GM06990 (cell line): ENCODE measurements around the gene EXOSC6.
"Not testable (repeated sequence)": the region's sequence is repeated elsewhere in the genome, so short reads cannot be mapped to it uniquely, and the experiment has no call there.

Source experiments
- DNase-seq: peaks from one replicate; pipeline ENCODE4 v3.0.0-alpha.2; 2011; ENCODE audit not compliant: insufficient read length; ENCODE audit errors: extremely low read depth
- H3K27me3 ChIP-seq: replicated peaks from 2 replicates; pipeline ENCODE4 v1.6.0; 2011; ENCODE audit warnings: low read length; ENCODE audit not compliant: control insufficient read depth, insufficient read depth
- H3K36me3 ChIP-seq: 2 replicates; pipeline ENCODE4 v1.5.1; 2011; ENCODE audit warnings: low read length; ENCODE audit not compliant: control insufficient read depth, insufficient read depth
- H3K4me3 ChIP-seq: replicated peaks from 2 replicates; pipeline ENCODE4 v1.5.1; 2011; ENCODE audit warnings: low read depth, mild to moderate bottlenecking, control low read depth, low read length
- CTCF ChIP-seq: IDR thresholded peaks from 2 replicates; pipeline ENCODE4 v1.5.1; 2011; ENCODE audit warnings: low read length, control low read depth, mild to moderate bottlenecking, inconsistent platforms; ENCODE audit not compliant: insufficient read depth, poor library complexity, severe bottlenecking

Gene EXOSC6

GRCh38 chr16:70250748-70251628 lies 752 bp downstream of the EXOSC6 start:
- H3K27me3 ChIP-seq = no peaks in the 10 kb centered on the region
- peak; percentile 69 for DNase-seq
- H3K36me3 ChIP-seq = peaks cover 34% of the 10 kb centered on the region
- peak overlapping the region; percentile 74 for H3K4me3 ChIP-seq
- no peak for TF ChIP-seq CTCF

GRCh38 chr16:70249697-70250096 lies 2.0 kb downstream of the EXOSC6 start:
- not testable (repeated sequence) for DNase-seq, H3K27me3 ChIP-seq
- Histone ChIP-seq H3K4me3 (peak overlapping the region; percentile 61), H3K36me3 (peaks cover 26% of the 10 kb centered on the region)

- H3K36me3 ChIP-seq, H3K4me3 ChIP-seq, H3K27me3 ChIP-seq, DNase-seq: not testable (repeated sequence)
Observed at GRCh38 chr16:70238773-70239172, 13.0 kb downstream of the EXOSC6 start.

- H3K36me3 ChIP-seq, DNase-seq, H3K4me3 ChIP-seq: not testable (repeated sequence)
Observed at GRCh38 chr16:70231831-70232230, 19.9 kb downstream of the EXOSC6 start.

GRCh38 chr16:70226024-70226423 lies 25.7 kb downstream of the EXOSC6 start:
- not testable (repeated sequence) for DNase-seq, H3K36me3 ChIP-seq, H3K4me3 ChIP-seq, H3K27me3 ChIP-seq

More at GRCh38 chr16:70231831-70232230, 19.9 kb downstream of the EXOSC6 start:
- not testable (repeated sequence) for H3K27me3 ChIP-seq

- H3K4me3 ChIP-seq, DNase-seq, H3K27me3 ChIP-seq, H3K36me3 ChIP-seq: not testable (repeated sequence)
Observed at GRCh38 chr16:70225430-70225829, 26.3 kb downstream of the EXOSC6 start.

- H3K27me3 ChIP-seq, H3K36me3 ChIP-seq, H3K4me3 ChIP-seq, DNase-seq: not testable (repeated sequence)
Observed at GRCh38 chr16:70224645-70225044, 27.1 kb downstream of the EXOSC6 start.

- DNase-seq, H3K36me3 ChIP-seq, H3K27me3 ChIP-seq, H3K4me3 ChIP-seq: not testable (repeated sequence)
Observed at GRCh38 chr16:70223971-70224513, 27.7 kb downstream of the EXOSC6 start.

GRCh38 chr16:70223216-70223615 lies 28.5 kb downstream of the EXOSC6 start:
- DNase-seq, H3K4me3 ChIP-seq, H3K27me3 ChIP-seq, H3K36me3 ChIP-seq: not testable (repeated sequence)

GRCh38 chr16:70222574-70222973 lies 29.2 kb downstream of the EXOSC6 start:
- not testable (repeated sequence) for H3K4me3 ChIP-seq, H3K36me3 ChIP-seq, DNase-seq, H3K27me3 ChIP-seq

- H3K4me3 ChIP-seq, H3K36me3 ChIP-seq, DNase-seq, H3K27me3 ChIP-seq: not testable (repeated sequence)
Observed at GRCh38 chr16:70218586-70218985, 33.2 kb downstream of the EXOSC6 start.

- H3K4me3 ChIP-seq, DNase-seq, H3K27me3 ChIP-seq, H3K36me3 ChIP-seq: not testable (repeated sequence)
Observed at GRCh38 chr16:70206382-70206781, 45.4 kb downstream of the EXOSC6 start.

- H3K36me3 ChIP-seq, H3K27me3 ChIP-seq, DNase-seq, H3K4me3 ChIP-seq: not testable (repeated sequence)
Observed at GRCh38 chr16:70204668-70205405, 46.9 kb downstream of the EXOSC6 start.
